Dedifferentiated amniotic fluid mesenchymal stem cell (primary cell): ENCODE results near the gene ATP6V1D.
"Not testable (repeated sequence)": the region's sequence is repeated elsewhere in the genome, so short reads cannot be mapped to it uniquely, and the experiment has no call there.

ENCODE experiments used
- DNase-seq: peaks from one replicate; pipeline ENCODE4 v3.0.0-alpha.2; 2016; ENCODE audit errors: extremely low spot score

Gene ATP6V1D

DNA sequence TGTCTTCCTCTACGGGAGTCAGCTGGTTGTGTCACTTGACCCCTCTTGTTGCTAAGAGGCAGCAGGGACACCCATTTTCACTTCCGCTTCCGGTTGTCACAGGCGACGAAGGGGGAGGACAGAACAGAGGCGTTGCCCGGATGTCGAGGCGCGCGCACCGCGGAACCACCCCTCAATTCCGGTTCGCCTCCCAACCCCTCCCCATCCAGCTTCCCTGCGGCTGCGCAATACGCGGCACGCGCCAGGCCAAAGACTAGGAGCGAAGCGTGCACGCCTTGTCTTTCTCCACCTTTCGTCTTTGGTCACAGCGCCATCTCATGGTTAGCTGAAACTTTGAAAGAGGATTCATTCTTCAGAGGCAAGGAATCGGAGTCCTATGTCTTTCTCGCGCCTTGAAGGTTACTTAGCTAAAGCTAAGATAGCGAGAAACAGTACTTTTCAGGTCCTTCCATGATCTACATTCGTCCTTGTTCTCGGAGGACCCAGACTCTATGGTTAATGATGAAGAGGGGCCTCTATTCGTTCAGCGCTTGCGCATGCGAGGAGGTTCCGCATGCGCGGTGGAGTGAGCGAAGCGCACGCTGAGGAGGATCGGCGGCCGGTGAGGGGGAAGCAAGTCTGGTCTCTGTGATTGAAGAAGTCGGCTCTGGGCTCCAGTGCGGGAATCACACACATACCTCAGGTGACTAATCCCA, at the start of gene ATP6V1D, which contains the start of gene EIF2S1:
ATP6V1D (minus strand) TSS at position 30 of the 695 bp plus-strand sequence. CDS start 106 bp downstream, outside the sequence.
EIF2S1 (plus strand) TSS at position 554 of the 695 bp plus-strand sequence. CDS start 4,440 bp downstream, outside the sequence.
- peak; percentile 100 for DNase-seq

DNA sequence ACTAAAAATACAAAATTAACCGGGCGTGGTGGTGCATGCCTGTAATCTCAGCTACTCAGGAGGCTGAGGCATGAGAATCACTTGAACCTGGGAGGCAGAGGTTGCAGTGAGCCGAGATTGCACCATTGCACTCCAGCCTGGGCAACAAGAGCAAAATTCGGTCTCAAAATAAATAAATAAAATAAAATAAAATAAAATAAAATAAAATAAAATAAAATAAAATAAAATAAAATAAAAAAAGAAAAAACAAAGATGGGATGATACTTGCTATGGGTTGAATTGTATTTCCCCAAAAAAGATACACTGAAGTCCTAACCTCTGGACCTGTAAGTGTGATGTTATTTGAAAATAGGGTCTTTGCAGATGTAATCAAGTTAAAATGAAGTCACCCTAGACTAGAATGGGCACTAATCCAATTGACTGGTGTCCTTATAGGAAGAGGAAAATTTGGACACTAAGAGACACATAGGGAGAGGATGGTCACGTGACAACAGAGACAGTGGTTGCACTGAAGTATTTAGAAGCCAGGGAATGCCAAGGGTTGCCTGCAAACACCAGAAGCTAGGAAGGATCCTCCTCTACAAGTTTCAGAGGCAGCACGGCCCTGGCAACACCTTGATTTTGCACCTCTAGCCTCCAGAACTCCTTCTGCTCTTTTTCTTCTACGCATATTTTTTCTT, 48.7 kb upstream of the ATP6V1D start:
- DNase-seq: not testable (repeated sequence)

DNA sequence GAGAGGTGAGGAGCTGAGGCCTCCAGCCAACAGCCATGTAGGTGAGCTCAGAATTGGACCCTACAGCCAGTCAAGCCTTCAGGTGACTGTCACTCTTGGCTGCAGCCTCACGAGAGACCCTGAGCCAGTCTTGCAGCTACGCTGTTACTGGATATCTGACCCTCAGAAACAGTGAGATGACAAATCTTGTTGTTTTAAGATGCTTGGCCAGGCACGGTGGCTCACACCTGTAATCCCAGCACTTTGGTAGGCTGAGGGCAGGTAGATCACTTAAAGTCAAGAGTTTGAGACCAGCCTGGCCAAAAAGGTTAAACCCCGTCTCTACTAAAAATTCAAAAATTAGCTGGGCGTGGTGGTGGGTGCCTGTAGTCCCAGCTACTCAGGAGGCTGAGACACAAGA, 46.2 kb upstream of the ATP6V1D start:
- no peak for DNase-seq

DNA sequence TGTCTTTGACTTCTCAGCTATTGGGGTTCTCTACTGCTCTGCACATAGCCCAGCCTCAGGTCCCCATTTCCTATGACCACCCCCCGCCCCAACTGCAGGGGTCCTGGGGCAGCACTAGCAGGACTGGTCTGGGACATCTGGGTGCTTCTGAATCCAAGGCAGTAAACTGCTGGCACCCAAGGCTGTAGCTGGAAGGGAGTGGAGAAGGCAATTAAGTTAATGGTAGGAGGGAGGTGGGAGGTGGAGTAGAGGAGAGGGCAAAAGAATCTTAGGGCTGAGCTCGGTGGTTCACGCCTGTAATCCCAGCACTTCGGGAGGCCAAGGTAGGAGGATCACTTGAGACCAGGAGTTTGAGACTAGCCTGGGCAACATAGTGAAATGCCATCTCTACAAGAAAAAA, 40.8 kb upstream of the ATP6V1D start:
- DNase-seq: no peak

DNA sequence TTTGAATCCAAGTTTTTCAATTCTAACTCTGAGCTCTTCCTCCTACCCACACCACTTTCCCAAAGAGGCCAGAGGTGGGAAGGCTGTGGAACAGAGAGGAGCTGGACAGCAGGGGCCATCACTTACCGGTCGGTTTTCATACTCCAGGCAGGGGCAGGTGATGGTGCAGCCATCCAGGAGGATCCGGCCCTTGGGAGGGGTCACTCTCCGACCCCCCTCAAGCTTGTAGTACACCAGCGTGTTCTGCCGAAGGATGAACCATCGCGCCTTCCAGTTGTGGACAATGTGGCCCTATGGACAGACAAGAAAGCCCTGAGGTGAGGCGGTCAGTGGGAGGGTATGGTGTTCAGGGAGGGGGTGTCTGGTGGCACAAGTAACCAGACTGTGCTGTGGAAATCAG, 37.9 kb upstream of the ATP6V1D start:
- DNase-seq: no peak

DNA sequence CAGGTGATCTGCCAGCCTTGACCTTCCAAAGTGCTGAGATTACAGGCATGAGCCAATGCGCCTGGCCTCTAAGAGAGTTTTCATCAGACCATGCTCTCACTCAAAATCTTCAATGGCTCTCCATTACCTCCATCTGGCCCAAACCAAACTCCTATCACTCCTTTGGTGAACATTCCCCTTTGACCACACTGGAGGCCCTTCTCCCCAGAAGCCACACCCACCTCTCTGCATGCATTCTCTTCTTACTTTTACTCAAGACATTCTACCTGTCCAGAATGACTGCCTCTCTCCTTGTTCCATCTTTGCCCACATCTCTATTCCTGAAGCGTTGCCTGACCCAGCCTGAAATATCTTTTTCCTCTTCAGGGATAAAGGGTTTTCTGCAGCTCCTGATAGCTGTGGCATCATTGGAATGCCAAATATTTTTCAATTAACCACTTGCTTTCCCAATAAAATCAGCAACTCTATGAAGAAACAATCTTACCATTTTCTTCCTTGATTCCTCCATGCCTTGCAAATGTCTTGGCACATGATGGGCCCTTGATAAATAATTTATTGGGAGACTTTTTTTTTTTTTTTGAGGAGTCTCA, 36.9 kb upstream of the ATP6V1D start:
- no peak for DNase-seq

DNA sequence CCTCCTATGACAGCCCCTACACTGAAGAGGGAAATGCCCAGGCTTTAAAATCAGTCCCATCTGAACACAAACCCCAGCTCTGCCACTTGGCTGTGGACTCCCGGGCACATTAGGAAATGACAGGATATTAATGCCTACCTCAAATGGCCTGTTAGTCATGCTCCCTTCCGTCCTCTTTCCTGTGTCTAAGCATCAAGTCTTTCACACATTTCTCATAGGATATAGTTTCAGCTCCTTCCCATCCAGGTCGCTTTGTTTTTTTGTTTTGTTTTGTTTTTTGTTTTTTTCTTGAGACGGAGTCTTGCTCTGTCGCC, 36.2 kb upstream of the ATP6V1D start:
- DNase-seq: no peak

DNA sequence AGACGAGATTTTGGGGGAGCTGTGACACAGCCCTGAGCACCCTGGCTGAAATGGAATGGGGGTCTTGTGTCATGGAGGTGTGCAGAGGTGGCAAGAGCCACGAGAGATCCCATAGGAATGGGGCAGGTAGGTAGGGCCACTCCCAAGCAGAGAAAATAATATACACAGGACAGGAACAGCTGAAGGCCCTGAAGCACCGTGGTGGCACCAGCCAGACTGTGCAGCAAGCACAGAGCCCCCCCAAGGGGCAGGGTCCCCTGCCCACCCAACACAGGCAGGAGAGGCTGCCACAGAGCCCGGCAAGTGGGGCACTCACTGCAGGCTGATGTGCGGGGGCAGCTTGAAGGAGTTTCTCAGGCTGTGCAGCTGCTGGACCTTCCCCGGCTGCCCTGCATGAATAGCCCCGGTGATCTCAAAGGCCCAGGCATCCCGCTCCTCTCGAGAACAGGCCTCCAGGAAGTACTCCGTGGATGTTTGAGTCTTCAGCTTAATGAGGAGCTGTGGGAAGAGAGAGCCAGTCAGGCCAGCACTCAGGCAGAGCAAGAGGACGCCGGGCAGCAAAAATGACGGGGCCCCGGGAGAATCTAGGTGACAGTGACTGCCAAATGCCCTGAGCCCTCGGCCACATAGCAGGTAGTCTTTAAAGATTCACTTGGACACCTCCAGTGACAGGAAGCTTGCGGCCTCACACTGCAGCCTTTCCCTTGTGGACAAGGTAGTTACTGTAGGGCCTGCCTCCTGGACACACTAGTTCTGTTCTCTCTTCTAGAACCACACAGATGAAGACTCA, 35.7 kb upstream of the ATP6V1D start:
- DNase-seq: no peak

DNA sequence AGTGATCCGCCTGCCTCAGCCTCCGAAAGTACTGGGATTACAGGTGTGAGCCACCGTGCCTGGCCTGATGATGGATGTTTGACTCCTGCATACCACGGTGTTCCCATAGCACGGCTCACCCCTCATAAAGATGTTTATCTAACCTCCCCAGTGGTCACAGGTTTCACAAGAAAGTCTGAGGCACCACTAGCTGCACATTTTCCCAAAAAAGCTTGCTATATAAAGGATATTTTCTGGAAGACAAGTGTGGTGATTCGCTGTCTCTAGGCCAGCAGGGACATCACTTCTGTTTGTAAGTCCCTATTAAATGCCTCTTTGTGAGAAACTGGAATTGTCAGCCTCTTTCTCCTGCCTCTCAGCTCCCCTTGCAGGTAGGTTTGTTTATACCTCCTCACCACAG, 34.1 kb upstream of the ATP6V1D start:
- no peak for DNase-seq

DNA sequence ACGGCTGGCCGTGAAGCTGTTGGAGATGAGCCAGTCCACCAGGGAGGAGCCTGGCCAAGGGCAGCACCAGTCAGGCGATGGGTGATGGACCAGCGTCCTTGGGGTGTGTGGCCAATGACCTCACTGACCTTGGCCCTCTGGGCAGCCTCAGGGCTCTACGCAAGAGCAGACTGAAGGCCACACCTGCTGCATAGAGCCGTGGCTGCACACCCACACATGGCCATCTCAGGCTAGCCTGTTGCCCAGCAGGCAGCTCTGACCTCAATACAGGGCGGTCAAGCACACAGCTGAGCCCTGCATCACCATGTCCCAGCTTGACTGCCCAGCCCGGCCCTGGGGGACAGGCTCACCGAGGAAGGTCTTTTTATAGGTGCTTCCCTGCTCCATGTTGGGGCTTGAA, 33.2 kb upstream of the ATP6V1D start:
- no peak for DNase-seq

DNA sequence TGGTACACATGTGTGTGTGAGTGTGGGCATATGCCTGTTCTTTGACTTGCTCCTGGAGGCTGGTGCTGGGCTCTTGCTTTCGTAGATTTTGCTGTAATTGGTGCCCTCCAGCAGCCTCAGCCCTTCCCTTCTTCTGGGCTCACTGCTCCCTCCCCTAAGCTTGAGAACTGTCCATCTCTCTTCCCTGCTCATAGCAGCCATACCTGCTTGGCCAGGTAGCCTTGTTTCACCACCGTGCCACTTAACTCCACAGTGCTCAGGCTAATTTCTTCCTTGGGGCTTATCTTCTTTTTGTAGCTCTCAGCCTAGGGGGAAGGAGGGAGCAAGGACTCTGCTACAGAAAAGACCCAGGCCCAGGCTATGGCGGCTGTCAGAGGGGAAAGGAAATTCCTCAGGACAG, 32.5 kb upstream of the ATP6V1D start:
- DNase-seq: no peak

DNA sequence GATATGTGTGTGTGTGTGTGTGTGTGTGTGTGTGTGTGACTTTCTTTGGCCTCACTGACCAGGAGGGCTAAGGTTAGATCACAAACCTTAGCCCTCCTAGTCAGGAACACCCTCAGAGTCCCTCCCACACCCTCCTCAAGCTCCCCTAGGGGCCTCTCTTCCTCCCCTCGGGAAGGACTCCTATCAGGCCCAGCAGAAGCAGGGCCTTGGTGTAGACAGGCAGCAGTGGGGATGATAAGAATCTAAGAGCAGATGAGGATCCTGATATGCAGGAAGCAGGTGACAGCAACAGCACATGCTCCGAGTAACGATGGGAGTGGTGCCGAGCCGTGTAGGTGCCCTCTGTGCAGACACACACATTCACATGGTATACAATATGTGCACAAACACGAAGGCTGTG, 31.7 kb upstream of the ATP6V1D start:
- DNase-seq: no peak

DNA sequence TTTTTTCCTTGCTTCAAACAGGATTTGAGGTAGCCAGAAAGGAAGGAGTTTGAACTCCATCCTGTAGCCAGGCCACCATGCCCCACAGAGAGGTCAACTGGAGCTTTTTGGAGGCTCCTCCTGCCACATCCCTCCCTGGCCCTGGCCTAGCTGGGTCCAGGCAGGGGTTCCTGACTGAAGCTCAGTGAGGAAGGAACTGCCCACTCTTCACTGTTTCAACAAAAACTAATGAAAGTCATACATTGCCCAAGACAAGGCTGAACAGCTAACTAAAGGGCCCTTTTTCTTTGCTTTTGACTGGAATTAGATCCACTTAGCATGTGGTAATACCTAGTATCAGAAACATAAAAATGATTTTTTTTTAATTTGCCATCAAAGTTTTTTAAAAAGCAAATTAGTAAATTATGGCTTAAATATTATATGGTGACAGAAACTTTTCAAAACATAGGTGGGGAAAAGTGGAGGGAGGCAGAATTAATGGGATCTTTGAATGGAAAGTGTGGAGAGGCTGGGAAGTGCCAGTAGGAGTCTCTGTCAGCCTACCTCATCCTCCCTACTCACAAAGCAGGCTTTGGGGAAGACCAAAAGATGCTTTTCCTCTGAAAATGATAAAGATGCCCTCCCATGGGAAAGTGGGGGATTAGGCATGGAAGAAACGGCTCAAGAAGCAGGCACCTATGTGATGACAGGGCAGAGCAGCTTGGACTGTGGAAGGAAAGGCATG, 30.4 kb upstream of the ATP6V1D start:
- DNase-seq: no peak

DNA sequence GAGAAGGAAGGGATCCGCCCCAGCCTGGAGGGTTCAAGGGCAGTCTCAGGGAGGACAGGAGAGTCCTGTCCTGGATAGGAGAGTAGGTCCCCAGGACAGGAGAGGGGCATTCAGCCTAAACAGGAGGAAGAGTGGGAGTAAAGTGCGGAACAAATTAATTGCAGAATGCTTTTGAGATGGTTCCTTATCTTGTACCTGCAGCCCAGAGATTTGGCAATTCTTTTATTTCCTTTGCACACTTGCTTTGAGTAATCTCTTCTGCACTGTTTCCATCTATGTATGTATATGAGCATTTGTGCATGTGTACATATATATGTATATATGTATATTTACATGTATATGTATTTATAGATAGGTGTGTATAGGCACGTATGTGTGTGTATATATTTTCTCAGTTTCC, 29.7 kb upstream of the ATP6V1D start:
- no peak for DNase-seq

DNA sequence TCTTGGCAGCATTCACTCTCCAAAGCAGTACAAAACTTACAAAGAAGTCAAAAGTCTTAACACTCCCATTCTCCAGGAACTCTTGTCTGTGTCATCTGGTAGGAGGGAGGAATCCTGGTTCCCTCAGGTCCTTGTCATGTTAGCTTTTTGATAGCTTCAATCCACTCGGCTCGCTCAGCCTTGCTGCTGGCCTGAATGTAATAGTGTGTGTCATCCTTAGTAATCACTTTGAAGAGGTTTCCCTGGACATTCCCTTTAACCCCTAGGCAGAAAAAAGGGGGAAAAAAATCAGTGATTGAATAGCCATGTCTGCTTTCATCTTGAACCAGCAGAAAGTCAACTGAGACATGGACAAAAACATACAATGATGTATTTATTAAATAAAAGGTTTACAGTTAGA, 27.6 kb upstream of the ATP6V1D start:
- no peak for DNase-seq

DNA sequence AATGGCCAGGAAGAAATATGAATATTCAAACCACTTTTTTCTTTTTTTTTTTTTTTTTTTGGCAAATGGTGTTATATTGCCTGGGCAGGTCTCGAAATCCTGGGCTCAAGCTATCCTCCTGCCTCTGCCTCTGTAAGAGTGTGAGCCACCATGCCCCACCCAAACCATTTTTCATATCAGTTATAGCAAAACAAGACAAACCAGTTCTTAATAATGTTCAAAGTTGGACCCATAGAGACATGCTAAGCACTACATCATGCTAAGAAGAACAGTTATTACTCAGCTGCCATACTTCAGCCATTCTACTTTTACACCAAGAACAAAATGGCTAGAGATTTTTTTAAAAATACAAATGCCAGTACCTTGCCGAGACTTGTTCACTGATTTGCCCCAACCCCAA, 26.0 kb upstream of the ATP6V1D start:
- no peak for DNase-seq

DNA sequence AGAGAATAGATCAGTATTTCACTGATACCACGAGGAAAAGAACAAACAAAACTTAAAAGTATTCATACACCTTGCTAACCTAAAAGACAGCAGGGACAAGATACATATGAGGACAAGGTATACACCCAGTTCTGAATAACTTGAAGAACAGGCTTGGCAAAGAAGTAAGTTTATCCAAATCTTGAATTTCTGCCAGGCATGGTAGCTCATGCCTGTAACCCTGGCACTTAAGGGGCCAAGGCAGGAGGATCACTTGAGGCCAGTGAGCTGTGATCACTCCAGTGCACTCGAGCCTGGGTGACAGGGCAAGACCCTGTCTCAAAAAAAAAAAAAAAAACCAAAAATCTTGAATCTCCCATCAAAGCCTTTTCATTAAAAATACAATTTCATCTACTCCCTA, 25.5 kb upstream of the ATP6V1D start:
- DNase-seq: no peak

DNA sequence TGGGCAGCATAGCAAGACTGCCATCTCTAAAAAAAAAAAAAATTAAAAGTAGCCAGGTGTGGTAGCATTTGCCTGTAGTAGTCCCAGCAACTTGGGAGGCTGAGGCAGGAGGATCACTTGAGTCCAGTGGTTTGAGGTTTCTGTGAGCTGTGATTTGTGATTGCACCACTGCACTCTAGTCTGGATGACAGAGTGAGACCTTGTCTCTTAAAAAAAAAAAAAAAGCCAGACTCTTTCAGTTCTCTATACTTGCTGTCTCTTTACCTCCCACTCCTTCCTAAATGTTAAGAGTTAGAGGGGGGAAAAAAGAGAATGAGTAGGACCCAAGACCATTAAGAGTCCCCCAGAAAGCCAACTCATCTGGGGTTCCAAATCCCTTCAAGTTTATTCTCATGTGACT, 18.3 kb upstream of the ATP6V1D start:
- DNase-seq: no peak

DNA sequence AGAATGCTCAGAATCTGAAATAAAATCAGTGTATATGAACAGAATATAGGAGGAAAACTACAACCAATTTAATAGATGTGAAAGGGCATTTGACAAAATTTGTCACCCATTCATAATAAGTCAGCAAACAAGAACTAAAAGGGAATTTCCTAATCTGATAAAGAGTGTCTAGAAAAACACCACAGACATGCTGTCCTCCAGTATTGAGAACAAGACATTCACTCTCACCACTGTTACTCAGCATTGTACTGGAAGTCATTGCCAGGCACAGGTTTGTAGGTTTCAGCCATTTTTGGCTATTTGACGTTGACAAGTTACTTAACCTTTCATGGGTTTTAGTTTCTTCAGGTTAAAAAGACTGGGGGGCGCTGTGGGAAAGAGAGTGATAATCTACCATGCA, 13.7 kb upstream of the ATP6V1D start:
- no peak for DNase-seq

DNA sequence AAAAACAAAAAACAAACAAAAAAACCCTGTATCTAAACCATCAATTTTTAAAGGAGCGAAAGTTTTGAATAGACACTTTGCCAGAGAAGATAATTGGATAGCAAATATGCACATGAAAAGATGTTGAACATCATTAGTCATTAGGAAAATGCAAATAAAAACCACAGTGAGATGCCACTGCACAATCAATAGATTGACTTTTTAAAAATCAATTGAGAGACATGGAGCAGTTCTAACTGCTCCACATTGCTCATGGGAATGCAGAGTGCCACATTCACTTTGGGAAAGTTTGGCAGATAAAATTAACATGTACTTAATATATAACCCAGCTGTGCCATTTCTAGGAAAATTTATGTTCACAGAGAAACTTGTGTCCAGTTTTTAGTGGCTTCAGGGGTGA, 13.2 kb upstream of the ATP6V1D start:
- no peak for DNase-seq

DNA sequence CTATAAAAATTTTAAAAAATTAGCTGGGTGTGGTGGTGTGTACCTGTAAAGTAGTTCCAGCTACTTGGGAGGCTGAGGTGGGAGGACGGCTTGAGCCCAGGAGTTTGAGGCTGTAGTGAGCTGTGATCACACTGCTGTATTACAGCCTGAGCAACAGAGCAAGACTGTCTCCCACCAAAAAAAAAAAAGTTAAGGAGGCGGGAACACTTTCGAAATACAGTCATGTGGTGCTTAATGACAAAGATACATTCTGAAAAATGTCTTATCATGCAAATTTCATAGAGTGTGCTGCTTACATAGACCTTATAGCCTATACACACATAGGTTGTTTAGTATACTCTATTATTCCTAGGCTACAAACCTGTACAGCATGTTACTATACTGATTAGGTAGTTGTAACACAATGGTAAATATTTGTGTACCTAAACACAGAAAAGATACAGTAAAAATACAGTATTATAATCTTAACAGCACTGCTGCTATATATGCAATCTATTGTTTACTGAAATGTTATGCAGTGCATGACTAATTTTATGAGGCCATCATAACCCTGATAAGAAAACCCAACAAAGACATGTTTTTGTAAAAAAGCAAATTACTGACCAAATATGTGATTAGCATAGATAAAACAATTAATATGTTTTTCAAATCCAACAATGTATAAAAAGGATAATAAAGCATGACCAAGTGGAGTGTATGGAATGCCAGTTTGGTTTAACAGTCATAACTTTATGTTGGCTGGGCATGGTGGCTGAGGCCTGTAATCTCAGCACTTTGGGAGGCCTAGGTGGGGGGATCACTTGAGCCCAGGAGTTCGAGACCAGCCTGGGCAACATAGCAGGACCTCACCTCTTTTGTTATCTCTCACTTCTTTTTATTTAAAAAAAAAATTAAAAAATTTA, 11.9 kb upstream of the ATP6V1D start:
- DNase-seq: no peak
